ENCODE results near the gene CYGB.
"Not testable (repeated sequence)": the region's sequence is repeated elsewhere in the genome, so short reads cannot be mapped to it uniquely, and the experiment has no call there.

DNA sequence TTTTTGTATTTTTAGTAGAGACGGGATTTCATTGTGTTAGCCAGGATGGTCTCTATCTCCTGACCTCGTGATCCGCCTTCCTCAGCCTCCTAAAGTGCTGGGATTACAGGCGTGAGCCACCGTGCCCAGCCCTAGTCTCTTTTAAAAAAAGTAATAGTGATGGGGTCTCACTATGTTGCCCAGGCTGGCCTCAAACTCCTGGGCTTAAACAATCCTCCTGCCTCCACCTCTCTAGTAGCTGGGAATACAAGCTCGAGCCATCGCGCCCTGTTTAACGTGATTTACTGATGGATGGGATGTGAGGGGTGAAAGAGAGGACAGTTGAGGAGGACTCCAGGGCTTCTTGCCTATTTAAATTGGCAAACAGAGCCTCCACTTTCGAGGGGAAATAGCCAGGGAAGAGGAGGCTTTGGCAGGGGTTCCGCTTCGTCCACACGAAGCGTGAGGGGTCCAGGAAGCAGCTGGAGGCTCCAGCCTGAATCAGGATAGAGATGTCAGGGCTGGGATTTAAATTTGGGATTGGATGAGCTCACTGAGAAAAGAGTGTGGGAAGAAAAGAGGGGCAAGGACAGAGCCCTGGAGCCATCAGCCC is 28.9 kb downstream of the CYGB start:
- TF ChIP-seq, protein P1, sequence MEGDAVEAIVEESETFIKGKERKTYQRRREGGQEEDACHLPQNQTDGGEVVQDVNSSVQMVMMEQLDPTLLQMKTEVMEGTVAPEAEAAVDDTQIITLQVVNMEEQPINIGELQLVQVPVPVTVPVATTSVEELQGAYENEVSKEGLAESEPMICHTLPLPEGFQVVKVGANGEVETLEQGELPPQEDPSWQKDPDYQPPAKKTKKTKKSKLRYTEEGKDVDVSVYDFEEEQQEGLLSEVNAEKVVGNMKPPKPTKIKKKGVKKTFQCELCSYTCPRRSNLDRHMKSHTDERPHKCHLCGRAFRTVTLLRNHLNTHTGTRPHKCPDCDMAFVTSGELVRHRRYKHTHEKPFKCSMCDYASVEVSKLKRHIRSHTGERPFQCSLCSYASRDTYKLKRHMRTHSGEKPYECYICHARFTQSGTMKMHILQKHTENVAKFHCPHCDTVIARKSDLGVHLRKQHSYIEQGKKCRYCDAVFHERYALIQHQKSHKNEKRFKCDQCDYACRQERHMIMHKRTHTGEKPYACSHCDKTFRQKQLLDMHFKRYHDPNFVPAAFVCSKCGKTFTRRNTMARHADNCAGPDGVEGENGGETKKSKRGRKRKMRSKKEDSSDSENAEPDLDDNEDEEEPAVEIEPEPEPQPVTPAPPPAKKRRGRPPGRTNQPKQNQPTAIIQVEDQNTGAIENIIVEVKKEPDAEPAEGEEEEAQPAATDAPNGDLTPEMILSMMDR (IDR thresholded peaks at IDR 0.05; ENCODE audit: borderline replicate concordance, extremely low read depth, low read length, poor library complexity, severe bottlenecking), result not testable (repeated sequence)
- TF ChIP-seq EZH2 (IDR thresholded peaks at IDR 0.05; ENCODE audit: borderline replicate concordance, low read depth, low read length, severe bottlenecking), result not testable (repeated sequence)

All from DND-41 (cell line).